Natural killer cell treated with Interleukin-12 subunit alpha and Interleukin-12 subunit beta and Interleukin-15 and Interleukin-18, amount 100 ng/mL, for 72 hours (primary cell): ENCODE data around the gene SGO2. TPM values are rescaled to one million over a fixed set of nuclear protein-coding genes. Genes with fewer than 3 reads are reported as not detected.
"Not testable (repeated sequence)": the region's sequence is repeated elsewhere in the genome, so short reads cannot be mapped to it uniquely, and the experiment has no call there.

Experiments
- ATAC-seq, 2 donors: fragments of 150-1000 bp; cut with Tn5 transposase in 1 of 2; sonication (Bioruptor Pico), chemical (Tn5 transposase) in 1 of 2; 2 replicates each; pipeline ENCODE4 v1.10.0; 2021
- DNase-seq: peaks from one replicate; pipeline ENCODE4 v3.0.0; 2022; ENCODE audit warnings: low spot score
- H3K27ac Mint-ChIP-seq, 2 donors: 1 replicate in 1 of 2; 2 replicates in 1 of 2; pipeline ENCODE4 v1.8.0; 2022; ENCODE audit warnings: mixed read lengths in 2 of 2, mild to moderate bottlenecking in 1 of 2, moderate library complexity in 1 of 2
- H3K27me3 Mint-ChIP-seq, 2 donors: 1 replicate in 1 of 2; 2 replicates in 1 of 2; pipeline ENCODE4 v1.8.0; 2022; ENCODE audit warnings: mixed read lengths in 2 of 2
- H3K36me3 Mint-ChIP-seq: one replicate; pipeline ENCODE4 v1.8.0; 2022; ENCODE audit warnings: mixed read lengths
- H3K4me1 Mint-ChIP-seq, 2 donors: 1 replicate in 1 of 2; 2 replicates in 1 of 2; pipeline ENCODE4 v1.8.0; 2022; ENCODE audit warnings: low read depth in 2 of 2, mixed read lengths in 2 of 2, mild to moderate bottlenecking in 1 of 2
- H3K4me3 Mint-ChIP-seq: one replicate; pipeline ENCODE4 v1.8.0; 2022; ENCODE audit warnings: mixed read lengths
- H3K9me3 Mint-ChIP-seq: 2 replicates; pipeline ENCODE4 v1.8.0; 2022; ENCODE audit warnings: mixed read lengths
- total RNA-seq, 2 donors: library from RNA; stranded (reverse); gene quantifications; one replicate each; pipeline ENCODE4 v1.2.3, GENCODE V29; 2022

The SGO2 gene
- total RNA-seq, 2 donors from 2014 or later = 18.2 to 31.0 TPM

- H3K27me3 Mint-ChIP-seq = no peaks in the 10 kb centered on the region
- H3K27ac Mint-ChIP-seq = no peak overlapping the region
- no peaks in the 10 kb centered on the region for H3K4me1 Mint-ChIP-seq
- ATAC-seq (no peak), DNase-seq (no peak)
- no peak overlapping the region for H3K4me3 Mint-ChIP-seq
- peaks cover 2% of the 10 kb centered on the region for H3K36me3 Mint-ChIP-seq
- H3K9me3 Mint-ChIP-seq = no peaks in the 10 kb centered on the region
Measured at GRCh38 chr2:200534572-200534971, 8.6 kb downstream of the SGO2 start.

- H3K4me1 Mint-ChIP-seq = no peaks in the 10 kb centered on the region
- ATAC-seq = no peak
Measured at GRCh38 chr2:200538139-200538538, 12.1 kb downstream of the SGO2 start.

GRCh38 chr2:200540793-200541192 is 14.8 kb downstream of the SGO2 start:
- no peak for DNase-seq
- Mint-ChIP-seq H3K4me1 (no peaks in the 10 kb centered on the region), H3K27ac (no peak overlapping the region), H3K9me3 (no peaks in the 10 kb centered on the region), H3K27me3 (no peaks in the 10 kb centered on the region), H3K4me3 (no peak overlapping the region), H3K36me3 (peaks cover 23% of the 10 kb centered on the region)
- ATAC-seq = no peak

More at GRCh38 chr2:200538139-200538538, 12.1 kb downstream of the SGO2 start:
- no peak for DNase-seq
- H3K36me3 Mint-ChIP-seq = peaks cover 20% of the 10 kb centered on the region
- no peaks in the 10 kb centered on the region for H3K9me3 Mint-ChIP-seq
- H3K27ac Mint-ChIP-seq = no peak overlapping the region
- H3K4me3 Mint-ChIP-seq = no peak overlapping the region
- no peaks in the 10 kb centered on the region for H3K27me3 Mint-ChIP-seq

- H3K27ac Mint-ChIP-seq, H3K4me3 Mint-ChIP-seq, H3K27me3 Mint-ChIP-seq, ATAC-seq, H3K9me3 Mint-ChIP-seq, H3K4me1 Mint-ChIP-seq, DNase-seq: not testable (repeated sequence)
- H3K36me3 Mint-ChIP-seq = peaks cover 13% of the 10 kb centered on the region
Measured at GRCh38 chr2:200566596-200566995, 40.6 kb downstream of the SGO2 start.

- no peaks in the 10 kb centered on the region for H3K9me3 Mint-ChIP-seq
Measured at GRCh38 chr2:200567932-200568331, 41.9 kb downstream of the SGO2 start.

GRCh38 chr2:200575957-200576356 is 50.0 kb downstream of the SGO2 start:
- no peak for DNase-seq
- no peak for ATAC-seq
- H3K27ac Mint-ChIP-seq = peak overlapping the region in 1 of 2 donors; percentile 79
- H3K9me3 Mint-ChIP-seq = no peaks in the 10 kb centered on the region
- H3K27me3 Mint-ChIP-seq = no peaks in the 10 kb centered on the region
- peaks cover 24% of the 10 kb centered on the region for H3K36me3 Mint-ChIP-seq
- peaks cover 3 to 9% of the 10 kb centered on the region in 2 donors for H3K4me1 Mint-ChIP-seq
- no peak overlapping the region for H3K4me3 Mint-ChIP-seq

More at GRCh38 chr2:200567932-200568331, 41.9 kb downstream of the SGO2 start:
- no peak for ATAC-seq
- H3K4me1 Mint-ChIP-seq = peaks cover 5 to 6% of the 10 kb centered on the region in 2 donors
- no peak overlapping the region for H3K27ac Mint-ChIP-seq
- peaks cover 26% of the 10 kb centered on the region for H3K36me3 Mint-ChIP-seq
- DNase-seq = no peak
- no peaks in the 10 kb centered on the region for H3K27me3 Mint-ChIP-seq
- no peak overlapping the region for H3K4me3 Mint-ChIP-seq

- peaks cover 13% of the 10 kb centered on the region for H3K36me3 Mint-ChIP-seq
- H3K27me3 Mint-ChIP-seq = no peaks in the 10 kb centered on the region
- H3K9me3 Mint-ChIP-seq = no peaks in the 10 kb centered on the region
- DNase-seq = no peak
- ATAC-seq = no peak
- H3K27ac Mint-ChIP-seq = peak overlapping the region in 1 of 2 donors; percentile 44
- H3K4me3 Mint-ChIP-seq = no peak overlapping the region
- peaks cover 3 to 9% of the 10 kb centered on the region in 2 donors for H3K4me1 Mint-ChIP-seq
Measured at GRCh38 chr2:200577027-200577426, 51.0 kb downstream of the SGO2 start.

- peaks cover 4% of the 10 kb centered on the region for H3K36me3 Mint-ChIP-seq
- peaks cover 3 to 9% of the 10 kb centered on the region in 2 donors for H3K4me1 Mint-ChIP-seq
- no peaks in the 10 kb centered on the region for H3K9me3 Mint-ChIP-seq
- ATAC-seq = peak; percentile 54 to 64
- H3K27ac Mint-ChIP-seq = no peak overlapping the region
- no peaks in the 10 kb centered on the region for H3K27me3 Mint-ChIP-seq
- no peak overlapping the region for H3K4me3 Mint-ChIP-seq
- DNase-seq = no peak
Measured at GRCh38 chr2:200578778-200579177, 52.8 kb downstream of the SGO2 start.

- Mint-ChIP-seq H3K4me1 (peaks cover 5 to 10% of the 10 kb centered on the region in 2 donors), H3K27ac (no peak overlapping the region), H3K27me3 (peaks cover 0 to 3% of the 10 kb centered on the region in 2 donors), H3K36me3 (peaks cover 5% of the 10 kb centered on the region), H3K4me3 (no peak overlapping the region), H3K9me3 (no peaks in the 10 kb centered on the region)
- DNase-seq = no peak
- ATAC-seq = no peak
Measured at GRCh38 chr2:200584639-200585038, 58.6 kb downstream of the SGO2 start.

GRCh38 chr2:200585340-200585729 is 59.3 kb downstream of the SGO2 start:
- Mint-ChIP-seq H3K27ac (no peak overlapping the region), H3K4me1 (peaks cover 5 to 10% of the 10 kb centered on the region in 2 donors), H3K9me3 (no peaks in the 10 kb centered on the region)

GRCh38 chr2:200585730-200586643 is 60.0 kb downstream of the SGO2 start, which contains the start of gene AOX1:
Gene AOX1 (plus strand): TSS chr2:200586014. CDS start chr2:200586109, 95 bp downstream.
- ATAC-seq (peak; percentile 52), DNase-seq (no peak)
- H3K9me3 Mint-ChIP-seq = no peaks in the 10 kb centered on the region
- peaks cover 10 to 12% of the 10 kb centered on the region in 2 donors for H3K27me3 Mint-ChIP-seq
- peaks cover 5% of the 10 kb centered on the region for H3K36me3 Mint-ChIP-seq
- peak within 1 kb of the TSS; percentile 68 for H3K4me3 Mint-ChIP-seq
- peak within 1 kb of the TSS in 1 of 2 donors; percentile 53 for H3K27ac Mint-ChIP-seq
- H3K4me1 Mint-ChIP-seq = peaks cover 5 to 10% of the 10 kb centered on the region in 2 donors

More at GRCh38 chr2:200585340-200585729, 59.3 kb downstream of the SGO2 start:
- H3K36me3 Mint-ChIP-seq = peaks cover 5% of the 10 kb centered on the region
- ATAC-seq = no peak
- peaks cover 4 to 5% of the 10 kb centered on the region in 2 donors for H3K27me3 Mint-ChIP-seq
- peak overlapping the region; percentile 68 for H3K4me3 Mint-ChIP-seq
- no peak for DNase-seq

GRCh38 chr2:200586644-200586975 is 60.6 kb downstream of the SGO2 start:
- DNase-seq = no peak
- Mint-ChIP-seq H3K4me1 (peaks cover 5 to 10% of the 10 kb centered on the region in 2 donors), H3K9me3 (no peaks in the 10 kb centered on the region), H3K36me3 (peaks cover 5% of the 10 kb centered on the region), H3K4me3 (peak overlapping the region; percentile 68), H3K27me3 (peaks cover 14 to 15% of the 10 kb centered on the region in 2 donors), H3K27ac (peak overlapping the region in 1 of 2 donors; percentile 53)
- peak in 1 of 2 donors; percentile 50 for ATAC-seq

GRCh38 chr2:200587007-200587616 is 61.1 kb downstream of the SGO2 start:
- H3K4me1 Mint-ChIP-seq = peaks cover 5 to 10% of the 10 kb centered on the region in 2 donors
- no peaks in the 10 kb centered on the region for H3K9me3 Mint-ChIP-seq
- H3K4me3 Mint-ChIP-seq = no peak overlapping the region
- no peak overlapping the region for H3K27ac Mint-ChIP-seq
- peaks cover 17 to 20% of the 10 kb centered on the region in 2 donors for H3K27me3 Mint-ChIP-seq
- DNase-seq (no peak), ATAC-seq (no peak)
- H3K36me3 Mint-ChIP-seq = peaks cover 5% of the 10 kb centered on the region
